ENCODE data around the gene CCDC85B.

CCDC85B gene

GRCh38 chr11:65907878-65908277 is 17.4 kb downstream of the CCDC85B start:
- no peak for DNase-seq (ENCODE audit: low read depth in 2 of 2)

- peak; percentile 64 to 69 for DNase-seq (ENCODE audit: low read depth in 2 of 2)
Observed at GRCh38 chr11:65911682-65912568, 21.5 kb downstream of the CCDC85B start.

GRCh38 chr11:65912845-65913244 is 22.4 kb downstream of the CCDC85B start:
- no peak for DNase-seq (ENCODE audit: low read depth in 2 of 2)

GRCh38 chr11:65915101-65915820 is 24.8 kb downstream of the CCDC85B start:
- no peak for DNase-seq (ENCODE audit: low read depth in 2 of 2)

GRCh38 chr11:65915821-65916251 is 25.4 kb downstream of the CCDC85B start:
- peak; percentile 93 to 94 for DNase-seq (ENCODE audit: low read depth in 2 of 2)

GRCh38 chr11:65916391-65916790 is 25.9 kb downstream of the CCDC85B start:
- DNase-seq (ENCODE audit: low read depth in 2 of 2): no peak

GRCh38 chr11:65917077-65917433 is 26.6 kb downstream of the CCDC85B start:
- DNase-seq (ENCODE audit: low read depth in 2 of 2): no peak

GRCh38 chr11:65917434-65918210 is 27.1 kb downstream of the CCDC85B start:
- no peak for DNase-seq (ENCODE audit: low read depth in 2 of 2)

- DNase-seq (ENCODE audit: low read depth in 2 of 2): no peak
Observed at GRCh38 chr11:65918211-65919140, 28.0 kb downstream of the CCDC85B start, which contains the start of gene C11orf68. C11orf68 (minus strand) TSS chr11:65919062; CDS start chr11:65919031, 31 bp downstream.

GRCh38 chr11:65919141-65919572 is 28.7 kb downstream of the CCDC85B start, which contains the start of gene DRAP1:
DRAP1 (plus strand) TSS chr11:65919426; CDS start chr11:65919502, 76 bp downstream.
- peak; percentile 97 to 98 for DNase-seq (ENCODE audit: low read depth in 2 of 2)

GRCh38 chr11:65919573-65920371 is 29.3 kb downstream of the CCDC85B start:
- no peak for DNase-seq (ENCODE audit: low read depth in 2 of 2)

- no peak for DNase-seq (ENCODE audit: low read depth in 2 of 2)
Observed at GRCh38 chr11:65920372-65920802, 29.9 kb downstream of the CCDC85B start.

GRCh38 chr11:65921033-65921555 is 30.6 kb downstream of the CCDC85B start:
- DNase-seq (ENCODE audit: low read depth in 2 of 2): no peak

GRCh38 chr11:65921876-65922275 is 31.4 kb downstream of the CCDC85B start:
- no peak for DNase-seq (ENCODE audit: low read depth in 2 of 2)

- DNase-seq (ENCODE audit: low read depth in 2 of 2): no peak
Observed at GRCh38 chr11:65922565-65922964, 32.1 kb downstream of the CCDC85B start.

- no peak for DNase-seq (ENCODE audit: low read depth in 2 of 2)
Observed at GRCh38 chr11:65925397-65925796, 34.9 kb downstream of the CCDC85B start.

GRCh38 chr11:65927904-65928397 is 37.5 kb downstream of the CCDC85B start:
- no peak for DNase-seq (ENCODE audit: low read depth in 2 of 2)

GRCh38 chr11:65928667-65929066 is 38.2 kb downstream of the CCDC85B start:
- no peak for DNase-seq (ENCODE audit: low read depth in 2 of 2)

Data from fibroblast of skin of left quadriceps (primary cell).